ENCODE data around the gene WIZ. TPM values are rescaled to one million over a fixed set of nuclear protein-coding genes. Genes with fewer than 3 reads are reported as not detected.

The WIZ gene
- total RNA-seq, 2 donors from 2014 or later = 38.0 to 38.6 TPM

GRCh38 chr19:15371786-15372380, 77.9 kb downstream of the WIZ start:
- no peaks in the 10 kb centered on the region for H3K4me1 ChIP-seq (ENCODE audit: control insufficient read depth, insufficient read depth, low read length)
- no peak overlapping the region for H3K27ac ChIP-seq (ENCODE audit: low read depth, low read length)
- H3K4me1 Mint-ChIP-seq = peaks cover 3% of the 10 kb centered on the region
- 93 to 99% methylated on average over 13 to 17 of the region's 17 CpGs for WGBS, 2 experiments (ENCODE audit: insufficient coverage in 1 of 2, insufficient read length in 1 of 2)
- H3K9ac ChIP-seq (ENCODE audit: extremely low read depth, low read length, poor library complexity, severe bottlenecking) = no peak overlapping the region
- DNase-seq = no peak
- no peak overlapping the region for H3K4me3 ChIP-seq (ENCODE audit: low read length)
- no peak for TF ChIP-seq CTCF (conservative IDR thresholded peaks at IDR 0.05)
- no peaks in the 10 kb centered on the region for H3K9me3 ChIP-seq (ENCODE audit: control insufficient read depth, low read length)
- peaks cover 56% of the 10 kb centered on the region for H3K36me3 ChIP-seq (ENCODE audit: control insufficient read depth, insufficient read depth, low read length)
- H3K27ac Mint-ChIP-seq = peak overlapping the region; percentile 21
- H3K36me3 Mint-ChIP-seq (ENCODE audit: low read depth) = peaks cover 63% of the 10 kb centered on the region
- no peak overlapping the region for H3K4me3 Mint-ChIP-seq
- no peaks in the 10 kb centered on the region for H3K27me3 Mint-ChIP-seq (ENCODE audit: insufficient read depth)
- no peaks in the 10 kb centered on the region for H3K27me3 ChIP-seq (ENCODE audit: control insufficient read depth, insufficient read depth, low read length, poor library complexity, severe bottlenecking)
- H3K9me3 Mint-ChIP-seq = no peaks in the 10 kb centered on the region

- H3K27ac ChIP-seq (ENCODE audit: low read depth, low read length) = no peak overlapping the region
- TF ChIP-seq CTCF (conservative IDR thresholded peaks at IDR 0.05) = no peak
- no peaks in the 10 kb centered on the region for H3K4me1 ChIP-seq (ENCODE audit: control insufficient read depth, insufficient read depth, low read length)
- no peak overlapping the region for H3K9ac ChIP-seq (ENCODE audit: extremely low read depth, low read length, poor library complexity, severe bottlenecking)
- peaks cover 61% of the 10 kb centered on the region for H3K36me3 ChIP-seq (ENCODE audit: control insufficient read depth, insufficient read depth, low read length)
- no peaks in the 10 kb centered on the region for H3K4me1 Mint-ChIP-seq
- no peak overlapping the region for H3K4me3 Mint-ChIP-seq
- no peak overlapping the region for H3K4me3 ChIP-seq (ENCODE audit: low read length)
- H3K9me3 Mint-ChIP-seq = no peaks in the 10 kb centered on the region
- no peaks in the 10 kb centered on the region for H3K27me3 Mint-ChIP-seq (ENCODE audit: insufficient read depth)
- no peak for DNase-seq
- H3K36me3 Mint-ChIP-seq (ENCODE audit: low read depth) = peaks cover 66% of the 10 kb centered on the region
- H3K27ac Mint-ChIP-seq = no peak overlapping the region
- H3K27me3 ChIP-seq (ENCODE audit: control insufficient read depth, insufficient read depth, low read length, poor library complexity, severe bottlenecking) = no peaks in the 10 kb centered on the region
- no peaks in the 10 kb centered on the region for H3K9me3 ChIP-seq (ENCODE audit: control insufficient read depth, low read length)
- 97 to 98% methylated on average over 4 to 7 of the region's 7 CpGs for WGBS, 2 experiments (ENCODE audit: insufficient coverage in 1 of 2, insufficient read length in 1 of 2)
Measured at GRCh38 chr19:15371119-15371518, 78.6 kb downstream of the WIZ start.

Small RNAs within 50 kb of the gene (microRNA-seq; reads per million reads assigned to microRNA genes)
- gene MIR1470 (ENCODE audit: borderline microRNAs expressed) = not detected

Other genes starting within 250 kb of the WIZ start
- gene NOTCH3, start 249.0 kb downstream of the WIZ start, total RNA-seq = 100 to 1,000 TPM; 140 to 171 TPM
- 10 to 100 TPM; 14.5 to 18.7 TPM for gene EPHX3, start 217.5 kb downstream of the WIZ start, total RNA-seq
- 100 to 1,000 TPM; 149 to 156 TPM for gene BRD4, start 117.4 kb downstream of the WIZ start, total RNA-seq
- gene AKAP8, start 70.2 kb downstream of the WIZ start, total RNA-seq = 10 to 100 TPM; 34.9 to 39.6 TPM
- 100 to 1,000 TPM; 190 to 237 TPM for gene AKAP8L, start 31.0 kb downstream of the WIZ start, total RNA-seq
- gene RASAL3, start 14.6 kb upstream of the WIZ start, total RNA-seq = not detected
- gene PGLYRP2, start 29.5 kb upstream of the WIZ start, total RNA-seq = not detected
- not detected for gene CYP4F22, start 58.6 kb upstream of the WIZ start, total RNA-seq
- not detected for gene CYP4F8, start 165.3 kb upstream of the WIZ start, total RNA-seq
- not detected for gene CYP4F3, start 190.9 kb upstream of the WIZ start, total RNA-seq
- not detected for gene CYP4F12, start 223.1 kb upstream of the WIZ start, total RNA-seq

Data from endodermal cell (in vitro differentiated cells).